Caco-2 (cell line): ENCODE data around the gene UBQLN4. TPM values are rescaled to one million over a fixed set of nuclear protein-coding genes. Genes with fewer than 3 reads are reported as not detected.

Experiments used
- BruUV-seq: library from RNA; stranded (reverse); fragments of 400-500 nt; replicated peaks from 2 replicates; lab custom pipeline; 2021; lab: Mats Ljungman, UMichigan
- CTCF ChIA-PET: fragments of 300-600 bp; sonication (Branson Sonifier 250); formaldehyde crosslinking; loops from one replicate; lab custom pipeline; 2022; ENCODE audit warnings: antibody characterized with exemption; lab: Charles Lee
- POLR2A ChIA-PET: fragments of 300-600 bp; sonication (Branson Sonifier 250); formaldehyde crosslinking; loops from one replicate; lab custom pipeline; 2022; ENCODE audit warnings: antibody characterized with exemption; lab: Charles Lee
- DNase-seq, 2 experiments: peaks; one replicate each; pipeline versions ENCODE4 v3.0.0 to v3.0.0-alpha.2; 2020 to 2022
- H3K27me3 ChIP-seq: replicated peaks from 2 replicates; pipeline ENCODE4 v1.6.0; 2011; ENCODE audit warnings: low read length; ENCODE audit not compliant: control insufficient read depth, insufficient read depth
- H3K36me3 ChIP-seq: 2 replicates; pipeline ENCODE4 v1.5.1; 2011; ENCODE audit warnings: low read length; ENCODE audit not compliant: control insufficient read depth, insufficient read depth
- H3K4me1 ChIP-seq: fragments of 250-450 bp; sonication (Bioruptor Pico); 2 replicates; pipeline ENCODE4 v1.5.1; 2020; ENCODE audit warnings: mild to moderate bottlenecking
- H3K4me3 ChIP-seq: 2 replicates; pipeline ENCODE4 v1.5.1; 2011; ENCODE audit warnings: low read depth, mild to moderate bottlenecking, control low read depth, low read length
- H3K9me3 ChIP-seq: fragments of 250-450 bp; sonication (Bioruptor Pico); 2 replicates; pipeline ENCODE4 v1.5.1; 2020; ENCODE audit warnings: mild to moderate bottlenecking, moderate library complexity
- H3K27ac Mint-ChIP-seq: one replicate; pipeline ENCODE4 v1.8.0; 2022; ENCODE audit warnings: mixed read lengths; ENCODE audit not compliant: unreplicated experiment
- H3K27me3 Mint-ChIP-seq: one replicate; pipeline ENCODE4 v1.8.0; 2022; ENCODE audit warnings: mixed read lengths; ENCODE audit not compliant: insufficient read depth, unreplicated experiment
- H3K36me3 Mint-ChIP-seq: one replicate; pipeline ENCODE4 v1.8.0; 2022; ENCODE audit warnings: mild to moderate bottlenecking, mixed read lengths; ENCODE audit not compliant: insufficient read depth, unreplicated experiment
- H3K4me1 Mint-ChIP-seq: one replicate; pipeline ENCODE4 v1.8.0; 2022; ENCODE audit warnings: low read depth, mixed read lengths; ENCODE audit not compliant: unreplicated experiment
- H3K4me3 Mint-ChIP-seq: one replicate; pipeline ENCODE4 v1.8.0; 2022; ENCODE audit warnings: mild to moderate bottlenecking, moderate library complexity, mixed read lengths; ENCODE audit not compliant: unreplicated experiment
- H3K9me3 Mint-ChIP-seq: one replicate; pipeline ENCODE4 v1.8.0; 2022; ENCODE audit warnings: mixed read lengths; ENCODE audit not compliant: unreplicated experiment
- intact Hi-C: fragments of 100-400 bp; cut with micrococcal nuclease; formaldehyde crosslinking; loops from one replicate; pipeline ENCODE4 v1.10.0; 2022; ENCODE audit not compliant: unreplicated experiment
- total RNA-seq: library from RNA; stranded (reverse); gene quantifications from 2 replicates; pipeline ENCODE4 v1.2.3, GENCODE V29; 2022
- TF ChIP-seq, protein P1 (sequence below), 2 experiments: fragments of 200-600 bp in 1 of 2; IDR thresholded peaks; 1 replicate in 1 of 2; 2 replicates in 1 of 2; pipeline versions ENCODE4 v1.5.1 to v1.8.0; 2011 to 2022; ENCODE audit warnings: antibody characterized with exemption in 1 of 2, control low read depth in 1 of 2, inconsistent platforms in 1 of 2, low read depth in 1 of 2, low read length in 1 of 2, mild to moderate bottlenecking in 1 of 2, moderate library complexity in 1 of 2; ENCODE audit not compliant: insufficient read depth in 1 of 2, severe bottlenecking in 1 of 2, unreplicated experiment in 1 of 2

The UBQLN4 gene
- total RNA-seq, 1 experiment from 2014 or later = 60.9 TPM

- Mint-ChIP-seq H3K4me1 (peaks cover 10% of the 10 kb centered on the region), H3K36me3 (peaks cover under 1% of the 10 kb centered on the region), H3K4me3 (no peak overlapping the region), H3K27ac (no peak overlapping the region), H3K27me3 (no peaks in the 10 kb centered on the region), H3K9me3 (no peaks in the 10 kb centered on the region)
- Histone ChIP-seq H3K4me1 (peaks cover 7% of the 10 kb centered on the region), H3K9me3 (no peaks in the 10 kb centered on the region), H3K4me3 (no peak overlapping the region), H3K27me3 (no peaks in the 10 kb centered on the region; the same call in 1 of the 2 replicates), H3K36me3 (no peaks in the 10 kb centered on the region)
- ChIA-PET POLR2A (no interaction called here), CTCF (no interaction called here)
- no peak for DNase-seq
- TF ChIP-seq, protein P1, sequence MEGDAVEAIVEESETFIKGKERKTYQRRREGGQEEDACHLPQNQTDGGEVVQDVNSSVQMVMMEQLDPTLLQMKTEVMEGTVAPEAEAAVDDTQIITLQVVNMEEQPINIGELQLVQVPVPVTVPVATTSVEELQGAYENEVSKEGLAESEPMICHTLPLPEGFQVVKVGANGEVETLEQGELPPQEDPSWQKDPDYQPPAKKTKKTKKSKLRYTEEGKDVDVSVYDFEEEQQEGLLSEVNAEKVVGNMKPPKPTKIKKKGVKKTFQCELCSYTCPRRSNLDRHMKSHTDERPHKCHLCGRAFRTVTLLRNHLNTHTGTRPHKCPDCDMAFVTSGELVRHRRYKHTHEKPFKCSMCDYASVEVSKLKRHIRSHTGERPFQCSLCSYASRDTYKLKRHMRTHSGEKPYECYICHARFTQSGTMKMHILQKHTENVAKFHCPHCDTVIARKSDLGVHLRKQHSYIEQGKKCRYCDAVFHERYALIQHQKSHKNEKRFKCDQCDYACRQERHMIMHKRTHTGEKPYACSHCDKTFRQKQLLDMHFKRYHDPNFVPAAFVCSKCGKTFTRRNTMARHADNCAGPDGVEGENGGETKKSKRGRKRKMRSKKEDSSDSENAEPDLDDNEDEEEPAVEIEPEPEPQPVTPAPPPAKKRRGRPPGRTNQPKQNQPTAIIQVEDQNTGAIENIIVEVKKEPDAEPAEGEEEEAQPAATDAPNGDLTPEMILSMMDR (IDR thresholded peaks at IDR 0.05; ENCODE audit: insufficient read depth in 1 of 2, low read depth in 1 of 2, low read length in 1 of 2, severe bottlenecking in 1 of 2, unreplicated experiment in 1 of 2) = no peak
- intact Hi-C loops = no loop called here
- no TSS peak for BruUV-seq
These were observed 51.9 kb downstream of the UBQLN4 start for GRCh38 chr1:156001662-156002171.

GRCh38 chr1:156001021-156001661 lies 52.5 kb downstream of the UBQLN4 start:
- DNase-seq = no peak
- Histone ChIP-seq H3K36me3 (no peaks in the 10 kb centered on the region), H3K9me3 (no peaks in the 10 kb centered on the region), H3K27me3 (no peaks in the 10 kb centered on the region; the same call in 1 of the 2 replicates), H3K4me3 (no peak overlapping the region), H3K4me1 (peaks cover 8% of the 10 kb centered on the region)
- no TSS peak for BruUV-seq
- ChIA-PET CTCF (no interaction called here), POLR2A (no interaction called here)
- Mint-ChIP-seq H3K4me1 (peaks cover 10% of the 10 kb centered on the region), H3K27me3 (no peaks in the 10 kb centered on the region), H3K27ac (no peak overlapping the region), H3K9me3 (no peaks in the 10 kb centered on the region), H3K4me3 (no peak overlapping the region), H3K36me3 (no peaks in the 10 kb centered on the region)
- intact Hi-C loops = no loop called here
- TF ChIP-seq, protein P1 (IDR thresholded peaks at IDR 0.05; ENCODE audit: insufficient read depth in 1 of 2, low read depth in 1 of 2, low read length in 1 of 2, severe bottlenecking in 1 of 2, unreplicated experiment in 1 of 2) = no peak

DNA sequence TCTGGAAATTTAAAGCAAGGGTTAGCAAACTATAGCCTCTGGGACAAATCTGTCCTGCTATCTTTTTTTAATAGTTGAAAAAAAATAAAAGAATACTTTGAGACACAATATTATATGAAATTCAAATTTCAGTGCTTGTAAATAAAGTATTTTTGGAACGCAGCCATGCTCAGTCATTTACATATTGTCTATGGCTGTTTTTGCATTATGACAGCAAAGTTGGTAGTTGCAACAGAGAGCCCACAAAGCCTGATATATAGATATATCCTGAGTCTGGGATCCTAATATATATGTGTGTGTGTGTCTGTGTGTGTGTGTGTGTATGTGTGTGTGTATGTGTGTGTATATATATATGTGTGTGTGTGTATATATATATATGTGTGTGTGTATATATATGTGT lies 53.6 kb downstream of the UBQLN4 start:
- Histone ChIP-seq H3K4me3 (no peak overlapping the region), H3K36me3 (no peaks in the 10 kb centered on the region), H3K27me3 (no peaks in the 10 kb centered on the region; the same call in 1 of the 2 replicates), H3K4me1 (peaks cover 6% of the 10 kb centered on the region), H3K9me3 (no peaks in the 10 kb centered on the region)
- Mint-ChIP-seq H3K4me1 (peaks cover 11% of the 10 kb centered on the region), H3K27me3 (no peaks in the 10 kb centered on the region), H3K36me3 (no peaks in the 10 kb centered on the region), H3K9me3 (no peaks in the 10 kb centered on the region), H3K27ac (no peak overlapping the region), H3K4me3 (no peak overlapping the region)
- TF ChIP-seq, protein P1 (IDR thresholded peaks at IDR 0.05; ENCODE audit: insufficient read depth in 1 of 2, low read depth in 1 of 2, low read length in 1 of 2, severe bottlenecking in 1 of 2, unreplicated experiment in 1 of 2) = no peak
- ChIA-PET POLR2A (no interaction called here), CTCF (no interaction called here)
- BruUV-seq = no TSS peak
- intact Hi-C loops = no loop called here
- DNase-seq = no peak
